H9 (cell line): ENCODE data around the gene PROKR2. TPM values are rescaled to one million over a fixed set of nuclear protein-coding genes. Genes with fewer than 3 reads are reported as not detected.

Experiments used
- DNase-seq: peaks from one replicate; pipeline ENCODE4 v3.0.0-alpha.2; 2017
- H2AFZ ChIP-seq: one replicate; pipeline ENCODE4 v1.6.1; 2013; ENCODE audit warnings: mild to moderate bottlenecking, low read length, control low read depth, moderate library complexity
- H2AK5ac ChIP-seq: 2 replicates; pipeline ENCODE4 v1.6.1; 2013; ENCODE audit warnings: low read length, control low read depth, mixed read lengths; ENCODE audit not compliant: insufficient read length
- H2BK120ac ChIP-seq: one replicate; pipeline ENCODE4 v1.6.1; 2013; ENCODE audit warnings: low read depth, mild to moderate bottlenecking, low read length, control low read depth, inconsistent platforms; ENCODE audit not compliant: poor library complexity, severe bottlenecking
- H2BK12ac ChIP-seq: 2 replicates; pipeline ENCODE4 v1.6.1; 2013; ENCODE audit warnings: low read length, control low read depth, mixed read lengths, low read depth; ENCODE audit not compliant: insufficient read length
- H2BK15ac ChIP-seq: 2 replicates; pipeline ENCODE4 v1.6.1; 2013; ENCODE audit warnings: low read depth, low read length, control low read depth
- H2BK20ac ChIP-seq: one replicate; pipeline ENCODE4 v1.6.1; 2013; ENCODE audit warnings: low read depth, mild to moderate bottlenecking, low read length, control low read depth, inconsistent platforms; ENCODE audit not compliant: poor library complexity, severe bottlenecking
- H2BK5ac ChIP-seq: 2 replicates; pipeline ENCODE4 v1.6.1; 2013; ENCODE audit warnings: low read length, control low read depth, mixed read lengths; ENCODE audit not compliant: insufficient read length
- H3K14ac ChIP-seq: 2 replicates; pipeline ENCODE4 v1.6.1; 2013; ENCODE audit warnings: low read length, control low read depth; ENCODE audit not compliant: insufficient read depth
- H3K18ac ChIP-seq: 2 replicates; pipeline ENCODE4 v1.6.1; 2013; ENCODE audit warnings: low read depth, mild to moderate bottlenecking, mixed read lengths, low read length, control low read depth; ENCODE audit not compliant: insufficient read length
- H3K23ac ChIP-seq: 2 replicates; pipeline ENCODE4 v1.6.1; 2013; ENCODE audit warnings: low read length, control low read depth, mixed read lengths, low read depth; ENCODE audit not compliant: insufficient read length
- H3K23me2 ChIP-seq: 2 replicates; pipeline ENCODE4 v1.6.1; 2013; ENCODE audit warnings: low read depth, mild to moderate bottlenecking, mixed read lengths, low read length, control low read depth; ENCODE audit not compliant: insufficient read length, poor library complexity, severe bottlenecking
- H3K27ac ChIP-seq: 2 replicates; pipeline ENCODE4 v1.5.1; 2013; ENCODE audit warnings: low read length, control low read depth, mixed read lengths, low read depth; ENCODE audit not compliant: insufficient read length
- H3K27me3 ChIP-seq: 2 replicates; pipeline ENCODE4 v1.6.1; 2013; ENCODE audit warnings: low read length, control low read depth, inconsistent platforms; ENCODE audit not compliant: insufficient read depth
- H3K4ac ChIP-seq: 2 replicates; pipeline ENCODE4 v1.6.1; 2013; ENCODE audit warnings: low read depth, mild to moderate bottlenecking, control low read depth, inconsistent platforms, low read length, moderate library complexity
- H3K4me1 ChIP-seq: 2 replicates; pipeline ENCODE4 v1.6.1; 2013; ENCODE audit warnings: low read length, control low read depth, inconsistent platforms; ENCODE audit not compliant: insufficient read depth
- H3K4me2 ChIP-seq: 2 replicates; pipeline ENCODE4 v1.6.1; 2013; ENCODE audit warnings: low read length, control low read depth, mixed read lengths; ENCODE audit not compliant: insufficient read length, insufficient read depth
- H3K56ac ChIP-seq: 2 replicates; pipeline ENCODE4 v1.6.1; 2013; ENCODE audit warnings: low read depth, mild to moderate bottlenecking, mixed read lengths, low read length, control low read depth; ENCODE audit not compliant: insufficient read length
- H3K79me1 ChIP-seq: 2 replicates; pipeline ENCODE4 v1.6.1; 2013; ENCODE audit warnings: low read depth, mild to moderate bottlenecking, moderate library complexity, low read length, control low read depth, inconsistent platforms; ENCODE audit not compliant: insufficient read depth, poor library complexity, severe bottlenecking
- H3K79me2 ChIP-seq: 2 replicates; pipeline ENCODE4 v1.6.1; 2013; ENCODE audit warnings: low read length, control low read depth, inconsistent platforms; ENCODE audit not compliant: insufficient read depth
- H3K9ac ChIP-seq: 2 replicates; pipeline ENCODE4 v1.6.1; 2013; ENCODE audit warnings: low read length, control low read depth, mixed read lengths; ENCODE audit not compliant: insufficient read length; ENCODE audit errors: extremely low read depth
- H3K9me3 ChIP-seq: one replicate; pipeline ENCODE4 v1.6.1; 2013; ENCODE audit warnings: low read depth, low read length, inconsistent platforms; ENCODE audit not compliant: control insufficient read depth
- H3T11ph ChIP-seq: one replicate; pipeline ENCODE4 v1.6.1; 2013; ENCODE audit warnings: mild to moderate bottlenecking, low read length, control low read depth, inconsistent platforms
- H4K20me1 ChIP-seq: one replicate; pipeline ENCODE4 v1.6.1; 2013; ENCODE audit not compliant: control insufficient read depth, insufficient read length, insufficient read depth
- H4K5ac ChIP-seq: 2 replicates; pipeline ENCODE4 v1.6.1; 2013; ENCODE audit warnings: low read depth, mild to moderate bottlenecking, mixed read lengths, low read length, control low read depth; ENCODE audit not compliant: insufficient read length
- H4K8ac ChIP-seq: replicated peaks from 2 replicates; pipeline ENCODE4 v1.6.1; 2013; ENCODE audit warnings: low read length, control low read depth, mixed read lengths, low read depth; ENCODE audit not compliant: insufficient read length
- H4K91ac ChIP-seq: 2 replicates; pipeline ENCODE4 v1.6.1; 2013; ENCODE audit warnings: low read depth, mild to moderate bottlenecking, moderate library complexity, mixed read lengths, low read length, control low read depth; ENCODE audit not compliant: insufficient read length
- H3K27ac Mint-ChIP-seq, 3 experiments: 2 replicates in 2 of 3; 3 replicates in 1 of 3; pipeline ENCODE4 v1.8.0; 2020 to 2021; ENCODE audit warnings: mixed read lengths in 3 of 3, mild to moderate bottlenecking in 1 of 3, moderate library complexity in 1 of 3
- H3K27me3 Mint-ChIP-seq: 2 replicates; pipeline ENCODE4 v1.8.0; 2021; ENCODE audit warnings: low read depth, mild to moderate bottlenecking, moderate library complexity, mixed read lengths
- H3K36me3 Mint-ChIP-seq, 3 experiments: 2 replicates in 2 of 3; 3 replicates in 1 of 3; pipeline ENCODE4 v1.8.0; 2020 to 2021; ENCODE audit warnings: low read depth in 3 of 3, mixed read lengths in 3 of 3; ENCODE audit not compliant: insufficient read depth in 1 of 3
- H3K4me1 Mint-ChIP-seq, 2 experiments: 2 replicates each; pipeline ENCODE4 v1.8.0; 2020; ENCODE audit warnings: mixed read lengths in 2 of 2
- H3K4me3 Mint-ChIP-seq, 2 experiments: 2 replicates in 1 of 2; 3 replicates in 1 of 2; pipeline ENCODE4 v1.8.0; 2020 to 2021; ENCODE audit warnings: mild to moderate bottlenecking in 2 of 2, mixed read lengths in 2 of 2, moderate library complexity in 1 of 2
- H3K9me3 Mint-ChIP-seq, 2 experiments: 2 replicates in 1 of 2; 3 replicates in 1 of 2; pipeline ENCODE4 v1.8.0; 2020; ENCODE audit warnings: mild to moderate bottlenecking in 2 of 2, mixed read lengths in 2 of 2, moderate library complexity in 1 of 2
- CTCF ChIP-seq: fragments of 200-600 bp; sonication (generic); conservative IDR thresholded peaks from 3 replicates; pipeline ENCODE4 v1.8.0; 2021; ENCODE audit warnings: antibody characterized with exemption, mild to moderate bottlenecking
- WGBS: extraction: QIAGEN DNeasy Blood & Tissue Kit; methylation state at CpG from one replicate; pipeline ENCODE4 v1.1.7; 2013; ENCODE audit warnings: missing lambda C conversion rate, low lambda C conversion rate, mixed read lengths; ENCODE audit not compliant: insufficient read length; ENCODE audit errors: extremely low coverage; 5-methylcytosine and 5-hydroxymethylcytosine counted together
- total RNA-seq: library from RNA; stranded (reverse); gene quantifications from 2 replicates; pipeline ENCODE4 v1.2.1, GENCODE V29; 2021

PROKR2 gene
- total RNA-seq, 1 experiment from 2014 or later = 0.46 TPM

- TF ChIP-seq CTCF = no peak
- no peak overlapping the region for H2BK20ac ChIP-seq
- no peaks in the 10 kb centered on the region for H3K9me3 ChIP-seq
- H2BK15ac ChIP-seq = no peak overlapping the region
- Mint-ChIP-seq H3K4me3 (no peak overlapping the region), H3K27ac (no peak overlapping the region; a peak in 1 of 7 replicates), H3K27me3 (no peaks in the 10 kb centered on the region), H3K4me1 (no peaks in the 10 kb centered on the region), H3K36me3 (0 out of 7 replicates have a peak, but pooled peaks cover 0 to 5% (median 2%) of the 10 kb centered on the region in 3 experiments), H3K9me3 (peaks cover 10 to 13% of the 10 kb centered on the region in 2 experiments; a peak in 3 of 5 replicates)
- H3K4me2 ChIP-seq = no peak overlapping the region
- H3K4me1 ChIP-seq = no peaks in the 10 kb centered on the region
- 0 out of 2 replicates have a peak, but pooled peaks cover 3% of the 10 kb centered on the region for H3K27me3 ChIP-seq
- no peak overlapping the region for H3K14ac ChIP-seq
- H3K56ac ChIP-seq = no peak overlapping the region
- no peak overlapping the region for H2BK120ac ChIP-seq
- no peak overlapping the region for H2AFZ ChIP-seq
- no peak overlapping the region for H3K18ac ChIP-seq
- no peak overlapping the region for H4K8ac ChIP-seq
- H3K79me2 ChIP-seq = no peaks in the 10 kb centered on the region
- H3K9ac ChIP-seq = no peak overlapping the region
- no peak overlapping the region for H3K4ac ChIP-seq
- H3K23me2 ChIP-seq = no peaks in the 10 kb centered on the region
- no peak overlapping the region for H4K91ac ChIP-seq
- no peak for DNase-seq
- H3K23ac ChIP-seq = no peak overlapping the region
- no peaks in the 10 kb centered on the region for H3K79me1 ChIP-seq
- no peak overlapping the region for H4K5ac ChIP-seq
- no peak overlapping the region for H2BK5ac ChIP-seq
- H3K27ac ChIP-seq = no peak overlapping the region
- no CpG with 5 or more reads among the region's 2 CpGs for WGBS
- H2BK12ac ChIP-seq = no peak overlapping the region
- no peaks in the 10 kb centered on the region for H4K20me1 ChIP-seq
- no peak overlapping the region for H2AK5ac ChIP-seq
- no peak overlapping the region for H3T11ph ChIP-seq
These were observed 38.1 kb upstream of the PROKR2 start for GRCh38 chr20:5354901-5355300.
